Right atrium auricular region (tissue), 2 donors: ENCODE data around the gene ZMAT3. TPM values are rescaled to one million over a fixed set of nuclear protein-coding genes. Genes with fewer than 3 reads are reported as not detected.

Experiments used
- DNase-seq: peaks from one replicate; pipeline ENCODE4 v3.0.0-alpha.2; 2019; ENCODE audit warnings: low spot score
- H3K27ac ChIP-seq, 2 donors: fragments of 200-600 bp; sonication (generic); 1 replicate in 1 of 2; 2 replicates in 1 of 2; pipeline ENCODE4 v1.5.1; 2016 to 2019
- H3K27me3 ChIP-seq, 2 donors: fragments of 200-600 bp; sonication (generic); one replicate each; pipeline versions ENCODE4 v1.5.1 to v1.6.0; 2017 to 2019
- H3K36me3 ChIP-seq: fragments of 200-600 bp; sonication (generic); one replicate; pipeline ENCODE4 v1.5.1; 2016
- H3K4me1 ChIP-seq, 2 donors: fragments of 200-600 bp; sonication (generic); one replicate each; pipeline versions ENCODE4 v1.5.1 to v1.6.0; 2017 to 2019
- H3K4me3 ChIP-seq, 2 donors: fragments of 200-600 bp; sonication (generic); 1 replicate in 1 of 2; 2 replicates in 1 of 2; pipeline ENCODE4 v1.5.1; 2017 to 2019; ENCODE audit warnings: mild to moderate bottlenecking in 1 of 2, moderate library complexity in 1 of 2
- H3K9me3 ChIP-seq, 2 donors: fragments of 200-600 bp; sonication (generic); one replicate each; pipeline ENCODE4 v1.5.1; 2019
- CTCF ChIP-seq, 2 donors: fragments of 200-600 bp; sonication (generic); IDR thresholded peaks; one replicate each; pipeline ENCODE4 v1.5.1; 2019; ENCODE audit warnings: antibody characterized with exemption in 2 of 2
- total RNA-seq, 2 donors: library from RNA; depleted of rRNA; stranded (reverse); fragments of >200 nt; gene quantifications; one replicate each; pipeline ENCODE4 v1.1.0, GENCODE V29; 2016

The ZMAT3 gene
- total RNA-seq, 2 donors from 2014 or later: 8.5 to 12.6 TPM

- Histone ChIP-seq H3K27me3 (no peaks in the 10 kb centered on the region), H3K4me3 (no peak overlapping the region), H3K27ac (no peak overlapping the region), H3K36me3 (no peaks in the 10 kb centered on the region), H3K9me3 (no peaks in the 10 kb centered on the region), H3K4me1 (no peaks in the 10 kb centered on the region)
- no peak for TF ChIP-seq CTCF (IDR thresholded peaks at IDR 0.05)
- DNase-seq: no peak
Observed at GRCh38 chr3:179000144-179000543, 71.5 kb downstream of the ZMAT3 start.

GRCh38 chr3:178996399-178996798, 75.2 kb downstream of the ZMAT3 start:
- no peak overlapping the region for H3K4me3 ChIP-seq
- no peaks in the 10 kb centered on the region for H3K27me3 ChIP-seq
- H3K9me3 ChIP-seq: no peaks in the 10 kb centered on the region
- no peaks in the 10 kb centered on the region for H3K36me3 ChIP-seq
- TF ChIP-seq CTCF (IDR thresholded peaks at IDR 0.05): no peak
- H3K27ac ChIP-seq: no peak overlapping the region
- H3K4me1 ChIP-seq: no peaks in the 10 kb centered on the region
- no peak for DNase-seq

- H3K9me3 ChIP-seq: peaks cover 9 to 43% of the 10 kb centered on the region in 2 donors
- H3K27me3 ChIP-seq: no peaks in the 10 kb centered on the region
- H3K4me1 ChIP-seq: no peaks in the 10 kb centered on the region
- no peak for DNase-seq
- no peak overlapping the region for H3K4me3 ChIP-seq
- H3K36me3 ChIP-seq: no peaks in the 10 kb centered on the region
- no peak overlapping the region for H3K27ac ChIP-seq
- TF ChIP-seq CTCF (IDR thresholded peaks at IDR 0.05): no peak
Observed at GRCh38 chr3:178990293-178990692, 81.3 kb downstream of the ZMAT3 start.

- DNase-seq: no peak
- peaks cover 9 to 43% of the 10 kb centered on the region in 2 donors for H3K9me3 ChIP-seq
- H3K36me3 ChIP-seq: no peaks in the 10 kb centered on the region
- no peak overlapping the region for H3K4me3 ChIP-seq
- H3K4me1 ChIP-seq: no peaks in the 10 kb centered on the region
- TF ChIP-seq CTCF (IDR thresholded peaks at IDR 0.05): no peak
- no peak overlapping the region for H3K27ac ChIP-seq
- no peaks in the 10 kb centered on the region for H3K27me3 ChIP-seq
Observed at GRCh38 chr3:178989821-178990220, 81.8 kb downstream of the ZMAT3 start.

GRCh38 chr3:178987745-178988144, 83.9 kb downstream of the ZMAT3 start:
- no peaks in the 10 kb centered on the region for H3K4me1 ChIP-seq
- no peaks in the 10 kb centered on the region for H3K27me3 ChIP-seq
- TF ChIP-seq CTCF (IDR thresholded peaks at IDR 0.05): no peak
- peaks cover 9 to 43% of the 10 kb centered on the region in 2 donors for H3K9me3 ChIP-seq
- H3K36me3 ChIP-seq: no peaks in the 10 kb centered on the region
- H3K4me3 ChIP-seq: no peak overlapping the region
- DNase-seq: no peak
- H3K27ac ChIP-seq: no peak overlapping the region

- Histone ChIP-seq H3K4me3 (no peak overlapping the region), H3K27ac (no peak overlapping the region), H3K4me1 (no peaks in the 10 kb centered on the region), H3K36me3 (no peaks in the 10 kb centered on the region), H3K9me3 (peaks cover 9 to 45% of the 10 kb centered on the region in 2 donors), H3K27me3 (no peaks in the 10 kb centered on the region)
- DNase-seq: no peak
- TF ChIP-seq CTCF (IDR thresholded peaks at IDR 0.05): no peak
Observed at GRCh38 chr3:178986456-178986855, 85.2 kb downstream of the ZMAT3 start.
